GM21381 (cell line): ENCODE results near the gene PDGFA.

Experiments used
- ATAC-seq: cut with Tn5 transposase; IDR thresholded peaks from one replicate; pipeline ENCODE4 v1.9.1; 2021; ENCODE audit warnings: mild to moderate bottlenecking, moderate library complexity; ENCODE audit not compliant: unreplicated experiment

The PDGFA gene

DNA sequence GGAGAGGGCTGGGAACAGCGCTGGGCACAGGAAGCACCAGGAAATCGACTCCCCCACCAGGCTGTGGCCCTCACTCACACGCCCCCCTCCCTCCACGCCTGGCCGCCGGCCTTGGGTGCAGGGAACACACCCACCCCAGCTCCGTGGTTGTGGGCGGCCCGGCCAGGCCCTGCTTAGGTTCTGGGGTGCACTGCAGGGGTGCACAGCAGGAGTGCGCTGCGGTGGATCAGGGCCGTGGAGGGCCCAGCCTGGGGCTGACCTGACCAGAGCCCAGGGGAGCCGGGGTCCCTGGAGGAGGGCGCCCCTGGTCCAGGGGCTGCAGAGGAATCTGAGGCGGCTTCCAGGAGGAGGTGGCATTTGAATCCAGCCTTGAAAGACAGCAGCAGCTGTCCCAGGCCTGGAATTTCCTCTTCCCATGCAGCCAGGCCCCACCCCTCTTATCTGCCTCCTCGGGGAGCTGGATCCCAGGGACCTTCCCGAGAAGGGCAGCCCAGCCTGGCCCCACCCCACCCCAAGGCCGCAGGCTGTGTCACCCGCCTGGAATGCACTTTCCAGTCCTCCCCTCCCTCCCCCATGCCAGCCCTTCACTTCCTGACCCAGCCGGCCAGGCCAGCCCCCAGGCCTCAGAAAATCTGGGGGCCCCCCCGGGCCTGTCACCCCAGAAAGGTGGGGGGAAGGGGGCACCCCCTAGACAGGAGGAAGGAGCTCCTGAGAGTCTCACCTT lies 18.4 kb upstream of the PDGFA start:
- no peak for ATAC-seq

DNA sequence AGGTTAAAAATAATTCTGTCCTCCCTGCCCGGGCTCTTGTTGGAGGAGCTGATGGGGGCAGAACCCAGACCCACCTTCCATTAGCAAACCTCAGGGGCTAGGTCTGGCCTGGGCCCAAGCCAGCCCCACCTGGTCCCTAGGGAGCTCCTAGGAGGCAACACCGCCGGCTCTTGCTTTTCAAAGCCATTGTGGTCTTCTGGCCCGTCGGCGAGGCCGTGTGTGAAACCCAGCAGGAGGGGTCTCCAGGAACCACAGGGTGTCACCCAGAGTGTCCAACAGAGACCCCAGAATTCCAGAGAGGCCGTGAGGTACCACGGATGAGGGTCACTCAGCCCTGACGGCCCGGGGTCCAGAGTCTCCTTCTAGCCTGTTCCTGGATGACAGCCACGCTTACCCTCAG lies 16.6 kb upstream of the PDGFA start:
- ATAC-seq: no peak

DNA sequence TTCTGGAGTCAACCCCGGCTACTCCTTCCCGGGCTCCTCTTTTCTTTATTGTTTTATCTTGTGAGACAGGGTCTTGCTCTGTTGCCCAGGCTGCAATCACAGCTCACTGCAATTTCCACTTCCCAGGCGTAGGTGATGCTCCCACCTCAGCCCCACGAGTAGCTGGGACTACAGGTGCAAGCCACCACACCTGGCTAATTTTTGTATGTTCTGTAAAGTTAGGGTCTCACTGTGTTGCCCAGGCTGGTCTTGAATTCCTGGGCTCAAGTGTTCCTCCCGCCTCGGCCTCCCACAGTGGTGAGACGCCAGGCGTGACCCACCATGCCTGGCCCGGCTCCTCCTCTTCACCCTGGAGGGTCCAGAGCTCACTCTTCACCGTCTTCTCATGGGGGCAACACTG lies 15.3 kb upstream of the PDGFA start:
- no peak for ATAC-seq

DNA sequence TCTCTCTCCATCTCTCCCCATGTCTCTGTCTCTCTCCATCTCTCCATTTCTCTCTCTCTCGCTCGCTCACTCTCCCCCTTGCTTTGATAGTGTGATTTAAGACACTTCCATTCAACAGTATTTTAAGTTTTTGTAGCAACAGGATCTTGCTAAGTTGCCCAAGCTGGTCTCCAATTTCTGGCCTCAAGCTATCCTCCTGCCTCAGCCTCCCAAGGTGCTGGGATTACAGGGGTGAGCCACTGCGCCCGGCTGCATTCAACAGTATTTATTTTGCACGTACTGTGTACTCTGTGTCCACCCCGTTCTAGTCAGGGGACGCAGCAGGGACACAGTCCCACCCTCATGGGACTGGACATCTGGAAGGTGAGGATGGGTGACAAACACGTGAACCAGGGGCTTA lies 14.4 kb upstream of the PDGFA start:
- no peak for ATAC-seq

DNA sequence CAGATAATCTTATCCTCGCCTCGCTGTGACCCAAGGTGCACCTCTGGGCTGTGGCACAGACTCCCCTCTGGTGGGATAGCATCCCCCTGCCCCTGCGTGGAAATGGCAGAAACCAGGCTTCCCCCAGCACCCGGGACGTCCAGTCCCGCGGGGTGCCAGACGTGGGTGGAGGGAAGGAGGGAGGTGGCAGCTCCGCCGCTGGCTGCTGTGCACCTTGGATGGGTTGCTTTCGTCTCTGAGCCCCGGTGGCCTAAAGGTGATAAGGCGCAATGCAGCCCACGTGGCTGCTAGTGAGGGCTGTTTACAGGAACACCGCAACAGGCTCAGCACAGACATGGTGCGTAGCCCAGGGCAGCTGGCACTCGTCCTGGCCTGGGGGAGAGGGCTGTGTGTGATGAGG lies 13.6 kb upstream of the PDGFA start:
- no peak for ATAC-seq

DNA sequence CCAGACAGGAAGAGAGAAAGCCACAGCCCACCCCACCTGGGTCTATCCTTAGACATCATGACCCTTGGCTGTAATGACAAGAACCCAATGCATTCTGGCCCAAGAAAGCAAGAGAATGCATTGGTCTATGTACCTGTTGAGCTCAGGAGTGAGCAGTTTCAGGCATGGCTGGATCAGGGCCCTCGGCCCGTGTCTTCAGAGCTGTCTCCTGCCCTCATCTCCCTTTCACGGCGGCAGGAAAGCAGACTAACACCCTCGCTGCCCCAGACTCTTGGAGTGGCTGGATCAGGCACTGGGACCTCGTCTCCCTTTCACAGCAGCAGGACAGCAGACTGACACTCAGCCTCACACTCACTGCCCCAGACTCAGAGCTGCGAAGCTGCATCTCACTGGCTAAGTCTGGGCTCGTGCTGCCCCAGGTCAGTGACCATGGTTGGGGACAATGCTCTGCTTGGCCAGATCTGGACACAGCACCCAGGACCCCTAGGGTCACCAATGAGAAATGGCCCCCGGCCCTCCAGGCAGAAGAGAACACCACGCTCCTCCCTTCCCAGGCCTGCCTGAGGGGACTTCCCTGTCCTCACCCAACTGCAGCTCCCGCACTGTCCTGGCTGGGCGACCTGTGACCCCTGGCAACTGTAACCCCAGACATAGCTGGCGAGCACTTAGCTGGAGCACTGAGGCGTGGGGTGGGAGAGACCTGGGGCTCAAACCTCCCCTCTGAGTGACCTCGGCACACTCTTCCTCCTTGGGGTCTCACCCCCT lies 12.9 kb upstream of the PDGFA start:
- ATAC-seq: no peak

DNA sequence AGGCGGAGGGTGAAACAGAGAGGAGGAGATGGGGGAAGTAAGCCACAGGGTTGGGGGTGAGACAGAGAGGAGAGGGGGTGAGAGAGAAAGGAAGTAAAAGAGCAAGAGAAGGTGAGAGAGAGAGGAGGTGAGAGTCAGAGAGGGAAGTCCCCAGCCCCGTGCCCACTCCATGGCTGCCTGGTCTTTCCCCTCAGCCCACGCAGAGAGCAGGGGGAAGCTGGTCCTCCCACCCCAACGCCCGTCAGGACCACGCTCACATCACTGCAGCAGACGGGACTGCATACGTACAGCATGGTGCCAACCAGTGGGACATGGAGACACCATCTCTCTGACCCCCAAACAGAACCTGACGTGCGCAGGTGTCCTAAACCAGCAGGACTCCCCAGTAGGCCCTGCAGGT lies 12.1 kb upstream of the PDGFA start:
- ATAC-seq: no peak

DNA sequence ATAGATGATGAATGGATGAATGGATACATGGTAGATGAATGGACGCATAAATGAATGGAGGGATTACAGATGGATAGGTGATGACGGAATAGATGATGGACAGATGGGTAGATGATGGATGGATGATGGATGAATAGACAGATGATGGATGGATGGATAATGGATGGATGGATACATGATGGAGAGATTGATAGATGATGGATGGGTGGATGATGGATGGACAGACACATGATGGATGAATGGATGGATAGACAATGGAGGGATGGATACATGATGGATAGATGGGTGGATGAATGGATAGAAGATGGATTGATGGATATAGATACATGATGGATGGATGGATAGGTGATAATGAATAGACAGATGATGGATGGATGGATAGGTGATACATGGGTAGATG lies 8.8 kb upstream of the PDGFA start:
- no peak for ATAC-seq

DNA sequence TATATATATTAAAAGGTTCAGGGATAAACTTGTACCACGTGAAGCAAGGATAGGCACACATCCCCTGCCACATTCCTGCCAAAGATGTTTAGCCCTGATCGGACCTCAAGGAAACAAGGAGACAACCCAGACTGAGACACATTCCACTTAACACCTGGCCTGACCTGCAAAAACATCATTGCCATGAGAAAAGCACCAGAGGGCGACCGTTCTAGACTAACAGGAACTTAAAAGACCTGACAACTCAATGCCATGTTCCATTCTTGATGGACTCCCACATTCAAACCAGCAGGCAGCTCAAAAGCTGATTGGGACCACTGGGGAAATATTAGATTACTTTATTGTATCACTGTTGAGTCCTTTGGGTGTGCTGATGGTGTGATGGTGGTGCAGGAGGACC lies 8.1 kb upstream of the PDGFA start:
- no peak for ATAC-seq

DNA sequence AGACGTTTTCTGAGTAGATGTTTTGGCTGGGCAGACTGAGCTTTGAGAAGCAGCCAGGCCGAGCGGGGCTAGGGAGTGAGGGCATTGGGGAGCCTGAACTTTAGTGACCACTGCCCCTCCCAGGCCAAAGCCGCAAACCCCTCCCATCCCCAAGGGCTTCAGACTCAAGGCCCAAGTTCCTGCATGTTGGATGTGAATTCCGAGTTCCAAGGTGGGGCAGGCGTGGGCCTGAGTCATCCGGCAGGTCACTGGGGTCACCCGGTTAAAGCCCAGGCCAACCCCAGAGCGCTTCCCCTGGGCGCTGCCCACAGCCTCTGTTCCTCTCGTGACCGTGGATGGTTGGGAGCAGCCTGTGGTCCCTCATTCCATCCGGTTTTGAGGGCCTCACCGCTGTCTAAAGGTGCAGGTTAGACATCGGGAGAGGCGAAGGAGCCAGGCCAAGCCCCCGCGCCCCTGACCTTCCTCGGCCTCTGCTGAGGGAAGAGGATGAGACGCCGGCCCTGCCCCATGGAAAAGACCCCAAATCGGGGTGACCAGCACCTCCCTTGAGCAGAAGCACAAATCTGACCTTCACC lies 6.9 kb upstream of the PDGFA start:
- ATAC-seq: no peak

DNA sequence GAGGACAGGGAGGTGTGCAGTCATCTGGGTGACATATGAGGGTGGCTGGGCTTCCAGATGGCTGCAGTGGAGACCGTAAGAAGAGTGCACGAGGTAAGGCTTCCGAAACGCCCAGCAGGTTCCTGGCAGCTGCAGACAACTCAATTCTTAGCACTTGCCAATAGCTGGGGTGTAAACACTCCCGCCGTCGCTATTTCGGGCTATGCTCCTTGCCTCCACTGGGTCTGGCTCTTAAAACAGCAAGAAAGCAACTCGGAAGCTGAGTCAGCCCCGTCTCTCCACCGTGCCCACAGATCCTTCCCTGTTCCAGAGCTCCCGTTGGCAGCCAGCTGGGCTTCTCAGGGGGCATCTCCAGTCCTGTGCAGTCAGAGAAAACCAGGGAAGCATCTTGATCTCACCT lies 6.1 kb upstream of the PDGFA start:
- ATAC-seq: no peak

DNA sequence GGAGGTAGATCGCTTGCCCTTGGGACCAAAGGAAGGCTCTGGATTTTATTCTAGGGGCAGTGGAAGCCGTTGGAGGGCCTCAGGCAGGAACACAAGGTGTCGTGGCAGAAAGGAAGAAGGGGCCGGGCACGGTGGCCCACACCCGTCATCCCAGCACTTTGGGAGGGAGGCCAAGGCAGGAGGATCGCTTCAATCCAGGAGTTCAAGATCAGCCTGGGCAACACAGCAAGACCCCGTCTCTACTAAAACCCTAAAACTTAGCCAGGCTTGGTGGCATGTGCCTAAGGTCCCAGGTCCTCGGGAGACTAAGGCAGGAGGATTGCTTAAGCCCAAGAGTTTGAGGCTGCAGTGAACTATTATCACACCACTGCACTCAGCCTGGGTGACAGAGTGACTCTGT lies 5.2 kb upstream of the PDGFA start:
- ATAC-seq: no peak

DNA sequence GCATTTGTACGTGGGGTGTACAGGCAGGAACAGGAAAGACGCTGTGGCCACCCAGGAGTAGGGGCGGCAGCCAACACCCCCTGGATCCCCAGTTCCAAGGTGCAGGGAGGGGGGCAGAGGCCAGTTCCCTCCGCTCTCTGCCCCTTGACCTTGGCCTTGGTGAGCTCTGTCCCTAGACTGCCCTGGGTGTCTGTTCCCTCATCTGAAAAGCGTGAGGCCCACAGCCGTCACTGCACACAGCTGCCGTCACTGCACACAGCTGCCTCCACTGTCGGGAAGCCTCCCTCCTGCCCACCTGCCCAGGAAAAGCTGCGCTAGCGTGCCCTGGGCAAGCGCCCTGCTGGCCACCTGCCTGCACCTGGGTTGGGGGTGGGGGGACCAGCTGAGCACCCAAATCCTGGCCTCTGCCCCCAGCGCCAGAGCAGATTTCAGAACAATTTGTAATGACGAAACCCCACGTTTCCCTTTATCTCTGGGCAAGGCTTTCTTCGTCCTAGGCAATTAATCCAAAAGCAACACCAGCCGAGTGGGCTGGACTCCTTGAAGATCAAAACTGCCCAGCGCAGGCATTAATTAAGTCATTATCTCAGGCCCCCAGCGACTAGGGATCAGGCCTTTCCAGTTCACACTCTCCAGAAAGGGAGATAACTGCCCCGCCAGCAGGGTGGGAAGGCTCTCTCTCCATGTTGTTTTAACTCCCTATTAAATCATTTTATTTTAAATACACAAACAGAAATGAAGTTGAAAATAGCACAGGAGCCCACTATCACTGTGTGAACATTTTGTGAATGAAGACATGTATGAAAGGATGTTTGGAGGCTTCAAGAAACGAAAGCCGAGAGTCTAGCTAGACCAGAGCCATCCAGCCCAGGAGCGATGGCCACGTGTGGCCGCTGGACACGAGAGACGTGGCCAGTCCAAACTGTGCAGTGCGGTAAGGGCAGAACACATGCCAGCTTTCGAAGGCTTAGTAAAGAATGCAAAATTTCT lies 4.0 kb upstream of the PDGFA start:
- no peak for ATAC-seq

DNA sequence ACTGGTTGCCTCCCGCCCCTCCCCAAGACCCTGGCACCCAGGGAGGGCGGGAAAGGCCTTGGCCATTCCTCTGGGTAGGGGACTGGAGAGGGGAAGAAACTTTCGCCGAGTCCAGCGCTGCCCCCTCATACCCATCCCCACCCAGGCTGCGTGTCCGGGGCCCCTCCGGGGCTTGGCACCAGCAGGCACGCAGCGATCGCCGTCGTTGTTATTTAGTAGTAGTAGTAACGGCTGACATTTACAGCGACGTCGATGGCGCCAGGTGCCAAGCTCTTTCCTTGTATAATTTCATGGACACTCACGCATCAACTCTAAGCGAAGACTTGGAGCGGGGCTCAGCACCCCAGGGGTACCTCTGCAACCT lies 3.3 kb upstream of the PDGFA start:
- ATAC-seq: no peak

DNA sequence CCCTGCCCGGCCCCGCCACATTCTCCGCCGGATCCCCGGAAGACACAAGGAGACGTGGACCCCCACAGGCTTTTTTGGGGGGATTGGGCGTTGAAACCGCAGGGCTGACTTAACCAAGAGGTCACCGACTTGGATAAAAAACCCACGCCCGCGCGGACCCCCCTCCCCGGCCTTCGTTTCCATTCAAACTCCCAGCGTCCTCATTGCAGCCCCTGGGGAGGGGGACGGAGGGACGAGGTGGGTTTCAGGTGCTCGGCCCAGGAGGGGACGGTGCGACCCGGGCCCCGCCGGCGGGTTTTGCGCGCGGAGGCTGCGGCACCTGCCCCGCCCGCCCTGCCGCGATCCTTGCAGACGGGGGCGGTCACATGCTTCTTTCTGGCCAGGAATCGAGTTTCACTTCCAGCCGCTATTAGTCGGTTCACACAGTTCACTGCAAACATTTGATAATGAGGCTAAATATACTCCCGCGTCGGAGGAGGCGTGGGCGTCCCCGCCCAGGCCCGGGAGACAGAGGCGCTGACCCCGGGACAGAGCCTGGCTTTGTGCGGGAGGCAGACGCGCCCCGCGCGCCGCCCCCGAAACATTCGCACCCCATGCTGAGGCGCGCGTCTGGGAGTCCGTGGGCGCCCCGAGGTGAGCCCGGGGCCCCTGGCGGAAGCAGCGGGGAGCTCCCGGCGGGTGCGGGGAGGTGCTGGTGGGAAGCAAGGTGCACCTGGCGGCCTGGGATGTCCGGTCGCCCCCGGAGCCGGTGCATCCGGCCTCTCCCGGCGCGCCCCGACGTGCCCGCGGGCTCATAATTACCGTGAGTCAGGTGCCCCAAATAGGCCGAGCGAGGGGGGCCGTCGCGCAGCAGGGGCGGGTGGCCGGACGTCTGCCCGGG lies 2.7 kb upstream of the PDGFA start:
- no peak for ATAC-seq

DNA sequence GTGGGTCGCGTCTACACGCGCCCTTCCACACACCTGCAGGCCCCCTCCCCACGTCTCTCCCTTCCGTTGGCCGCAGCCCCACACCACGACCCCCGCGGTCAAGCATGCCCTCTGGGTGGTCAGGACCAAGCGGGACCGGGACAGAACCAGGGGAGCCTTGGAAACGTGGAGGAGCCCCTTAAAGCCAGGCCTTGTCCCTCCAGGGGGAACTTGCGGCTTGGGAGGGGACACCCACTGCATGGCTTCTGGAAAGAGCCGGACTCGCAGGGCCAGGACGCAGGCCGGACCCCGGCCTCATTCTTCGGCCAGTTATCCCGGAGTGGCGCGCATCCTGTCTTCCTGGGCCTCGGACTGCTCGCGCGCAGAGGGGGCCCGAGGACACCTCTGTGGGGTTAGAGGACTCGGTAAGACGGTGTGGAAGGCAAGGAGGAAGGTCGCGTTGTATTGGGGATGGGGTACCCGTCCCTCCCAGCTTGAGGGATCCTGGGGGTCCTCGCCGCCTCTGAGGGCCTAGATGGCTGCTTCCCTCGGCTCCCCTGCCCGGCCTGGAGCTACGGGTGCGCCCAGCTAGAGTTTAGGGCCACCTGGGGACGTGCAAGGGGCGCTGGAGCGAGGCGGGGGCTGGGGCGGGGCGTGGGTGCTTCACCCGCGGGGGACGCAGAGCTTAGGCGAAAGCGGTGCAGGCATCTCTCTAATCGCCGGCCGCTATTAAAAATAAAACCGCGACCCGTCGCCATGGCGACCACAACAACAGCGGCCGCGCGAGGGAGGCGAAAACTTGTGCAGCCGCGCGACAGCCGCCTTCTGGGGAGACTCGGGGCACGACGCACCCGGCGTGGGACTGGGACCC lies 1.8 kb upstream of the PDGFA start:
- no peak for ATAC-seq

DNA sequence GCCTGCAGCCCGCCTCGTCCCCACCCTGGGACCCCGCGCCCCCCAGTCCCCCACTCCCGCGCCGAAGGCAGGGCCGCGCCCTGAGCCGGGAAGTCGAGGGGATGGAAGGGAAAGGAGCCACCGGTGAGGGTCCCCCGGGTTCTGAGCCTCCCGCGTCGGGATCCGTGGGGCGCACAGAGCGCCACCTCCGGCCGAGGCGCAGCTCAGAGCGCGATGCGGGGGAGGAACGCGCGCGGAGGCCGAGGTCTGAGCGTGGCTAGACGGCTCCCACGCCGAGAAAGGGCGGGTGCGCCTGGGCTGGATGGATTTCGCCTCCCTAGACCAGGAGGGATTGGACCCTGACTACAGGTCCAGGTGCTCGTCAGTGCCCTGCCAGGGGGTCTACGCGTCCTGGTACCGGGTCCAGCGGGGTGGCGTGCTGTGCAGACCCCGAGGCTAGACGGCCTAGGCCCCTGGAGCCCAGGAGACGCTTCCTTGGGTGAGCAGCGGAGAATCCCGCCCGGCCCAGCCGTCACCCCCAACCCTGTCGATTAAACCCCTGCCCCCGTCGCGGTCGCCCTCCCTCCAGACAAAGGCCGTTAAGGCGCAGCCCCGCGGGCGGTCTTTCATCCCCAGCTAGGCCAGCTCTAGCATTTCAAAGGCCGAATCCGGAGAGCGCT lies 986 bp upstream of the PDGFA start:
- ATAC-seq: no peak

DNA sequence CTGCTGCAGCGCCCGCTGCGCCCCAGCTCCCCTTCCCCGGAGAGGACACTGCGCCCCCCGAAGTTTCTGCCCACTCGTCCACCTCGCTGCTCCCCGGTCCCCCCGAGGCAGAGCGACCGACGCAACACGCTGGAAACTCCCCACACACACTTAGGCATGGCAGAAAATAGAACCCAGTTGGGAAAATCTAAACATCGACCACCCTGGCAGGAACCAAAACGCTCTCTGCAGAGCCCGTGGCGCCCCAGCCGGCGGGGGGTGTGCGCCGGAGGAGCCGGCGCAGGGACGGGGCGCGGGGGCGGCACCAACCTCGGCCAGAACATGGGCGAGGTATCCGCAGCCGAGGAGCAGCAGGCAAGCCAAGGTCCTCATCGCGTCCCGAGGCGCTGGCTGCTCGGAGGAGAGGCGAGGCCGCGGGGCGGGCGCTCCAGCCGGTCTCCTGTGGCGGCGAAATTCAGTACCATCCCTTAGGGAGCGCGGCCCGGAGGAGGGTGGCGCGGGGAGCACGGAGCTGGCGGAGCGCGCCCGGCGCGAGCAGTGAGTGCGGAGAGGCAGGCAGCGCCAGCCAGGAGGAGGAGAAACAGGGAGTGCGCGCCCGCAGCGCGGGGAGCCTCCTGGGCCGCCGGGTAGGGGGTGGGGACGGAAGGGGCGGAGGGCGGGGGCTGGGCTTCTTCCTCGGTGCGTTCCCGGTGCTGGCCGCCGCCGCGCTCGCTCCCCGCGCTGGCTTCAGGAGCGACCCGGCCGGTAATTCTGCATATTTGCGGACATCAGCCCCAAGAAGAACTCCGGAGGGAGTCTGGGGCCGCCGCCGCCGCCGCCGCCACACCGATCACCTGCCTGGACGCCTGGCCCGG lies 789 bp downstream of the PDGFA start:
- ATAC-seq: no peak
